ENCODE measurements around the gene ZC3H8. TPM values are rescaled to one million over a fixed set of nuclear protein-coding genes. Genes with fewer than 3 reads are reported as not detected.

The ZC3H8 gene
- total RNA-seq, 4 donors from 2014 or later = 5.7 to 13.6 (median 8.0) TPM

DNA sequence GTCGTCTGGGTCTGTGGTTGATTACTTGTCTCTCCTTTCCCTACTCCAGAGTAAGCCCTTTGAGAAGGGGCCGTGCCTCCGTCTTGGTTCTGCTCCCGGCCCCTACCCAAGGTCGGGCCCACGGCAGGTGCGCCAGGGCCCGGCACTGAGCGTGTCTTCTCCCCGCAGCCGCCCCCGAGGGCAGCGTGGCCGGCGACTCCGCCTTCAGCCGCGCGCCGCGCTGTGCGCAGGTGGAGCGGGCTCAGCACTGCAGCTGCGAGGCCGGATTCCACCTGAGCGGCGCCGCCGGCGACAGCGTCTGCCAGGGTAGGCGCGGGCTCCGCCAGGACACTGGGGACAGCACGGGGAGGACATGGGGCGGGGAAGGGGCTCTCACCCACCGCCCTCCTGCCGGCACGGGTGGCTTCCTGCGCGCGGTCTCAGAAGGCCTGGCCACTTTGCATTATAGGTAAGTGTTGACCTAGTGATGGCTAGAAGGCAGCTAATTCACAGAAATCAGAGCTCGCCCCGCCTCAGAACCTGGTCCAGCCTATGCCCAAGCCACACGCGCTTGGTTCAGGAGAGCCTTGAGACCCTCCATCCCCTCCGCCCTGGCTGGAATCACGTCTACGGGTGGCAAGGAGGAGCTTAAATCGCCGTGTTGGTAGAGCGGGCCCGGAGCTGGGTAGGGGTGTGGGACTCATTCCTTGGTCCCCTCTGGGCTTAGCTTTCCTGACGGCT is 73.1 kb downstream of the ZC3H8 start:
- Histone ChIP-seq H3K27me3 (peaks cover 0 to 4% (median 0%) of the 10 kb centered on the region in 3 donors), H3K4me1 (no peaks in the 10 kb centered on the region), H3K4me3 (no peak overlapping the region), H3K27ac (no peak overlapping the region), H3K9me3 (no peaks in the 10 kb centered on the region), H3K36me3 (no peaks in the 10 kb centered on the region)
- DNase-seq (no peak), ATAC-seq (no peak)
- intact Hi-C loops (cut with DNase I; ENCODE audit: low total_unique reads) = no loop called here
- in situ Hi-C loops (cut with MboI; ENCODE audit: low sequenced_read_pairs in 4 of 4) = no loop called here
- TF ChIP-seq, protein P1, sequence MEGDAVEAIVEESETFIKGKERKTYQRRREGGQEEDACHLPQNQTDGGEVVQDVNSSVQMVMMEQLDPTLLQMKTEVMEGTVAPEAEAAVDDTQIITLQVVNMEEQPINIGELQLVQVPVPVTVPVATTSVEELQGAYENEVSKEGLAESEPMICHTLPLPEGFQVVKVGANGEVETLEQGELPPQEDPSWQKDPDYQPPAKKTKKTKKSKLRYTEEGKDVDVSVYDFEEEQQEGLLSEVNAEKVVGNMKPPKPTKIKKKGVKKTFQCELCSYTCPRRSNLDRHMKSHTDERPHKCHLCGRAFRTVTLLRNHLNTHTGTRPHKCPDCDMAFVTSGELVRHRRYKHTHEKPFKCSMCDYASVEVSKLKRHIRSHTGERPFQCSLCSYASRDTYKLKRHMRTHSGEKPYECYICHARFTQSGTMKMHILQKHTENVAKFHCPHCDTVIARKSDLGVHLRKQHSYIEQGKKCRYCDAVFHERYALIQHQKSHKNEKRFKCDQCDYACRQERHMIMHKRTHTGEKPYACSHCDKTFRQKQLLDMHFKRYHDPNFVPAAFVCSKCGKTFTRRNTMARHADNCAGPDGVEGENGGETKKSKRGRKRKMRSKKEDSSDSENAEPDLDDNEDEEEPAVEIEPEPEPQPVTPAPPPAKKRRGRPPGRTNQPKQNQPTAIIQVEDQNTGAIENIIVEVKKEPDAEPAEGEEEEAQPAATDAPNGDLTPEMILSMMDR (IDR thresholded peaks at IDR 0.05 in 4 of 5, conservative IDR thresholded peaks at IDR 0.05 in 1 of 5) = no peak
- TF ChIP-seq POLR2A (IDR thresholded peaks at IDR 0.05) = no peak

DNA sequence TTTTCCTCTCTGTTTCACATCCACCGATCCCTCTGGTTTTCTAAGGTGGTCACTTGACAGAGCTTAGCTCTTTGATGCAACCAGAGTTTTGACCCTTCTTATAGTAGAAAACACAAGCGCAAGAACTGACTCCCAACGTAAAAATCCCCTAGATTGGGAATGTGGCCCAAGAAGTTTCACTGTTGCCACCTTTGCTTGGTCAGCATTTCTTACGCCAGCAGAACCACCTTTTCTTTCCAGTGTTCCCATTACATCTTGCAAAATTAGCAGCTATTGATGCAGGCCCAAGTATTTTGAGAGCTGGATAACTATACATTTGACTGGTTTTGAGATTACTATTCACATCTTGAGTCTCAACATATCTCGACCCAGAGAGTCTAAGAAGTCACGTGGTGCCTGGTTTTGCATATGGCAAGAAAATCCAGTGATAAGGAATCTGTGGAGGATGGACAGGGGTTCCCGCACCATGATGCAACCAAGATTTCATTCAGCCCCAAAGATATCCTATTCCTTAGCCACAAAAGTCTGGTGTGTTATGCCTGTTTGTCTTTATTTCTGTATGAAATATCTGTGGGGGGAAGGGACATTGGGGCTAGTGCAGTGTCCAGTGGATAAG is 78.8 kb downstream of the ZC3H8 start:
- H3K36me3 ChIP-seq = no peaks in the 10 kb centered on the region
- no peak overlapping the region for H3K27ac ChIP-seq
- no peaks in the 10 kb centered on the region for H3K27me3 ChIP-seq
- H3K4me3 ChIP-seq = no peak overlapping the region
- DNase-seq = no peak
- intact Hi-C loops (cut with DNase I; ENCODE audit: low total_unique reads) (no loop called here), in situ Hi-C loops (cut with MboI; ENCODE audit: low sequenced_read_pairs in 4 of 4) (no loop called here)
- no peak for ATAC-seq
- no peaks in the 10 kb centered on the region for H3K9me3 ChIP-seq
- no peak for TF ChIP-seq POLR2A (IDR thresholded peaks at IDR 0.05)
- TF ChIP-seq, protein P1 (IDR thresholded peaks at IDR 0.05 in 4 of 5, conservative IDR thresholded peaks at IDR 0.05 in 1 of 5) = no peak
- H3K4me1 ChIP-seq = no peaks in the 10 kb centered on the region

DNA sequence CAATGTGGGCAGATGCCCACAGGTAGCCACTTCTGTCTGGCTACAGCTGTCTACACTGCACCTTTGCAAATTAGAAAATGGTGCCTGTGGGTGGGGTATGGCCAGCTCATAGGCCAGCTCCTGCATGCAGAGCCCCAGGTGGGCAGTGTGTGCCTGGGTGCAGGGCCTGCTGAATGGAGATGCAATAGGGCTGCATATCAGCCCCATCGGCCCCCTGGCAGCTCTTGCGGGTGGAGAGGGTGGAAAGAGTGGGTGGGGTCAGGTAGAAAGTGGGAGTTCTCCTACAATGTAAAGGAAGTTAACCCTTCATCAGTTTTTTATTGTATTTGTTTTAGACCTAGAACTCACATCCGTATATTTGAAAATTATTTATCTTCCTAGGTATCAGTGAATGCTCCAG is 79.5 kb downstream of the ZC3H8 start:
- ATAC-seq = no peak
- in situ Hi-C loops (cut with MboI; ENCODE audit: low sequenced_read_pairs in 4 of 4) = no loop called here
- no peak for DNase-seq
- no peak overlapping the region for H3K27ac ChIP-seq
- intact Hi-C loops (cut with DNase I; ENCODE audit: low total_unique reads) = no loop called here
- TF ChIP-seq, protein P1 (IDR thresholded peaks at IDR 0.05 in 4 of 5, conservative IDR thresholded peaks at IDR 0.05 in 1 of 5) = no peak
- TF ChIP-seq POLR2A (IDR thresholded peaks at IDR 0.05) = no peak
- H3K4me3 ChIP-seq = no peak overlapping the region
- H3K36me3 ChIP-seq = no peaks in the 10 kb centered on the region
- no peaks in the 10 kb centered on the region for H3K4me1 ChIP-seq
- H3K27me3 ChIP-seq = no peaks in the 10 kb centered on the region
- no peaks in the 10 kb centered on the region for H3K9me3 ChIP-seq

DNA sequence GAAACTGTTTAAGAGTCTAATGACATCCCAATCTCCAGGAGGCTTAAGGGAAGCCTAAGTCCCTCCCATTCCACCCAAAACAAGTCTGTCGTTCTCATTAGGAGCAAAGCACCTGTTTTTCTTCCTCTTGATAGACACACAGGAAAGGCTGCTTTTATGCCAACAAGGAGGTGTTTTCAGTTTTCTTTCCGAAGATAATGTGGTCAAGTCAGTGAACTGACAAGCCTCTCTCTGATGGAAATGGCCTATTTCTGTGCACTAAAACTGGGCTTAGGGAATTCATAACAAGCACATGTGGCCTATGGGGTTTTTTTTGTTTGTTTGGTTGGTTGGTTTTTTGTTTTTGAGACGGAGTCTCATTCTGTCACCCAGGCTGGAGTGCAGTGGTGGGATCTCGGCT is 80.5 kb downstream of the ZC3H8 start:
- H3K9me3 ChIP-seq = no peaks in the 10 kb centered on the region
- no peaks in the 10 kb centered on the region for H3K36me3 ChIP-seq
- no peaks in the 10 kb centered on the region for H3K27me3 ChIP-seq
- DNase-seq (no peak), ATAC-seq (no peak)
- in situ Hi-C loops (cut with MboI; ENCODE audit: low sequenced_read_pairs in 4 of 4) (no loop called here), intact Hi-C loops (cut with DNase I; ENCODE audit: low total_unique reads) (no loop called here)
- no peak overlapping the region for H3K27ac ChIP-seq
- TF ChIP-seq POLR2A (IDR thresholded peaks at IDR 0.05) = no peak
- TF ChIP-seq, protein P1 (IDR thresholded peaks at IDR 0.05 in 4 of 5, conservative IDR thresholded peaks at IDR 0.05 in 1 of 5) = no peak
- no peak overlapping the region for H3K4me3 ChIP-seq
- no peaks in the 10 kb centered on the region for H3K4me1 ChIP-seq

Measured in gastrocnemius medialis (tissue), 4 donors.